GF-D8 (cell line): ENCODE data around the gene WDR38.
A peak's percentile ranks its signal among the peaks of the same experiment; 100 is the strongest.

ENCODE experiments used
- DNase-seq: peaks from one replicate; lab custom pipeline; 2025; lab: John Stamatoyannopoulos, UW

WDR38 gene, protein sequence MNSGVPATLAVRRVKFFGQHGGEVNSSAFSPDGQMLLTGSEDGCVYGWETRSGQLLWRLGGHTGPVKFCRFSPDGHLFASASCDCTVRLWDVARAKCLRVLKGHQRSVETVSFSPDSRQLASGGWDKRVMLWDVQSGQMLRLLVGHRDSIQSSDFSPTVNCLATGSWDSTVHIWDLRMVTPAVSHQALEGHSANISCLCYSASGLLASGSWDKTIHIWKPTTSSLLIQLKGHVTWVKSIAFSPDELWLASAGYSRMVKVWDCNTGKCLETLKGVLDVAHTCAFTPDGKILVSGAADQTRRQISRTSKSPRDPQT

DNA sequence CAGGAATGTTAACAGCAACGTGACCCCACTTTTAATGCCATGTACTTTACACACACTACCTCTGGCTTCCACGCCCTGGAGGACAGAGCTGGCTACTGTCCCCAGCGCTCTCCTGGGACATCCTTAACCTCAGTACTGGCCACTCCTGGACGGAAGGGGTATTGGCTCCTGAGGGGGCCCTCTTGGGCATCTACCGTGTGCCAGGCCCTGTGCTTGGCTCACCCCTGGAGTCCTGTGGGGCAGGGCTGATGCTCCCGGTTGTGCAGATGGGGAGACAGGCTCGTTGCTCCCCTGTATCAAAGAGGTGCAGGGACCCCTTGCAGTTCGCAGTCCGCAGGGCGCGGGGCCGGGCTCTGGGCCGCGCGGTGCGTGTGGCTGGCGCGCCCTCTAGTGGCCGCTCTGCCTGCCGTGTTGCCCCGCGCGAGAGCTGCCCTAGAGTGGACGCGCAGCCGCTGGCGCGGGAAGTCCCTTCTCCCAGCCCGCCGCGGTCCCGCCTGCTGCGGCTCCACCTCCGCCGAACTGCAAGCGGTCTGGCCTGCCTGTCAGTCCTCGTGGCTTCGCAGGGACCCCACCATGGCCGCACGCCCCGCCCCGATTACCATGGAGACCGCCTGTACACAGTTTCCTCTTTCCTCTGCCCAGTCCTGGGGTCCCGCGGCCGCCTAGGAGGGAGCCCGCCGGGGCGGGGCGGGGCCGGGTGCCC, at the start of gene WDR38:
Gene WDR38, plus strand, starts transcription at position 632 of the 703 bp plus-strand sequence. CDS start 72 bp downstream, outside the sequence.
- DNase-seq, result peak; percentile 18

DNA sequence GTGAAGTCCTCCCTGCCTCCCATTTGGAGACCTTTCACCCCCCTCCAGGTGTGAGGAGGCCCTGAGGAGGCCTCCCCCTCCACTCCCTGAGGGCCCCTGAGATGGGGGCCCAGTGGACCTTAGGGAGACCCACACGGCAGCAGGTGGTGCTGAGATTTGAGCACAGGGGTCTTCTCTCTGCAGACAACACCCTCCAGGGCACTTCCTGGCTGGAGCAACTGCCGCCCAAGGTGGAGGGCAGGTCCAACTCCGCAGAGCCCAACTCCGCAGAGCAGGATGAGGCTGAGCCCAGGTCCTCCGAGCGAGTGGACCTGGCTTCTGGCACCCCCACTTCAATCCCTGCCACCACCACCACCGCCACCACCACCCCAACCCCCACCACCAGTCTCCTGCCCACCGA, 49.3 kb upstream of the WDR38 start:
- no peak for DNase-seq

DNA sequence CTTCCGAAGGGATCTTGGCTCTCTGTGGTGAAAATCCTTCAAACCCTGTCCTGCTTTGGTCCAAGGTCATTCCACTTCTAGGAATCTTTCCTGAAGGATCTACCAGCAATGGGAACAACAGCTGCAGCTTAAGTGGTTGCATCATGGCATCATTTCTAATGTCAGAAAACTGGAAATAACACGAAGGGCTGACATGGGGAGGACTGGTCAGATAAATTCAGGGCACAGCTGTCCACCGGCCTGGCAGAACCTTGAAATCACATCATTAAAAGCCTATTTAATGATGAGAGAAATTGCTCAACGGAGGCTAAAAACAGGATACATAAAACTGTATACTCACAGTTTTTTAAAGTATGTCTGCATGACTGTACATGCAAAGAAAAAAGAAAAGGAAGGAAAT, 48.1 kb upstream of the WDR38 start:
- no peak for DNase-seq

DNA sequence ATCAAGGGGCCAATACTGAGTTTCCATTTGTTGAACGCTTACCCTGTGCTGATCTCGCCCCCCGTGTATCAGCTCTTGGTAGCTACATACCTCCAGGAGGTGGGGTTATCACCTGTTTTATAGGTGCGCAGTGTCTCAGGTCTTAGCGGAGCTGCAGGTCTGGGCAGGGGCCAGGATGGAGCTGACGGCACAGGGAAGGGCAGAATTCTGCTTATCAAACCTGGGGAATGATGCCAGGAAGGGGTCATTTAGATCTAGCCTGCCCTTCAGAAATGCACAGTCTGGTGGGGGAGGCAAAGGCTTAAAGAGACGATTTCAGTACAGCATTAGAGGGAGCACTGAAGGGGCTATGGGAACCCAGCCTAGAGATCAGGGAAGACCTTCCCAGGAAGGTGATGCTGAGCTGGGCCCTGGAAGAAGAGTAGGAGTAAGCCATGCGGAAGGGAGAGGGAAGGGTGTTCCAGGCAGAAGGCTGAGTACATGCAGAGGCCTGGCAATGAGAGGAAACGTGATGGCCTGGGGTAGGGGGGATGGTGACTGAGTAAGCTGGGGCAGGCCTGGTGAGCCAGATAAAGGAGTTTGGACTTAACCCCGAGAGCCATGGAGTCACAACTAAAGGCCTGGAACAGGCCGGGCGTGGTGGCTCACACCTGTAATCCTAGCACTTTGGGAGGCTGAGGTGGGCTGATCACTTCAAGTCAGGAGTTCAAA, 44.9 kb upstream of the WDR38 start:
- no peak for DNase-seq

DNA sequence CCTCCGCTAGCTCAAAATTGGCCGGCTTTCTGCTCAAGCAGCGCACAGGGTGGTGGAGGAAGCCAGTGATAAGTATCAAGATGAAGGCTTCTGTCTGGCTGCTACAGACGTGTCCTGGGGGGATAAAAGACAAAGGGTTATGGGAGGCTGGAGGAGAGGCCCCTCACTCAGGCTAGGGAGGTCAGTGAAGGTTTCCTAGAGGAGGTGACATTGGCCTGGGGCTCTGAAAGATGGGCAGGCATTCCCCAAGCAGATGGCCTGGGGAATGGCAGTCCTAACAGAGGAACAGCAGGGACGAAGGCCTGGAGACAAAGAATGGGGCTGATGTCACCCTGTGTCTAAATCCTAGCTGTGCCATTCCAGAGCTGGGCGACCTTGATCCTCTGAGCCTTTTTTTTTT, 44.0 kb upstream of the WDR38 start:
- no peak for DNase-seq

DNA sequence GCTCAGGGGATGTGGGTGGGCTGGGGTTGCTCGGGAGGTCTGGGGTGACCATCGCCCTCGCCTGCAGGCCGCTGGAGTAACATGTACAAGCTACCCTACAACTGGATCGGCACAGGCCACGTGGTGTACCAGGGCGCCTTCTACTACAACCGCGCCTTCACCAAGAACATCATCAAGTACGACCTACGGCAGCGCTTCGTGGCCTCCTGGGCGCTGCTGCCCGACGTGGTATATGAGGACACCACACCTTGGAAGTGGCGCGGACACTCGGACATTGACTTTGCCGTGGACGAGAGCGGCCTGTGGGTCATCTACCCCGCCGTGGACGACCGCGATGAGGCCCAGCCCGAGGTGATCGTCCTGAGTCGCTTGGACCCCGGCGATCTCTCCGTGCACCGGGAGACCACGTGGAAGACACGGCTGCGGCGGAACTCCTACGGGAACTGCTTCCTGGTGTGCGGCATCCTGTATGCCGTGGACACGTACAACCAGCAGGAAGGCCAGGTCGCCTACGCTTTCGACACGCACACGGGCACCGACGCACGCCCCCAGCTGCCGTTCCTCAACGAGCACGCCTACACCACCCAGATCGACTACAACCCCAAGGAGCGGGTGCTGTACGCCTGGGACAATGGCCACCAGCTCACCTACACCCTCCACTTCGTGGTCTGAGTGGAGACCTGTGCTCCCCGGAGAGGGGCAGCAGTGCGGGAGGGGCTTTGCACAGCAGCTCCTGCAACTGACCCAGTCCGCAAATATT, 43.3 kb upstream of the WDR38 start:
- no peak for DNase-seq

DNA sequence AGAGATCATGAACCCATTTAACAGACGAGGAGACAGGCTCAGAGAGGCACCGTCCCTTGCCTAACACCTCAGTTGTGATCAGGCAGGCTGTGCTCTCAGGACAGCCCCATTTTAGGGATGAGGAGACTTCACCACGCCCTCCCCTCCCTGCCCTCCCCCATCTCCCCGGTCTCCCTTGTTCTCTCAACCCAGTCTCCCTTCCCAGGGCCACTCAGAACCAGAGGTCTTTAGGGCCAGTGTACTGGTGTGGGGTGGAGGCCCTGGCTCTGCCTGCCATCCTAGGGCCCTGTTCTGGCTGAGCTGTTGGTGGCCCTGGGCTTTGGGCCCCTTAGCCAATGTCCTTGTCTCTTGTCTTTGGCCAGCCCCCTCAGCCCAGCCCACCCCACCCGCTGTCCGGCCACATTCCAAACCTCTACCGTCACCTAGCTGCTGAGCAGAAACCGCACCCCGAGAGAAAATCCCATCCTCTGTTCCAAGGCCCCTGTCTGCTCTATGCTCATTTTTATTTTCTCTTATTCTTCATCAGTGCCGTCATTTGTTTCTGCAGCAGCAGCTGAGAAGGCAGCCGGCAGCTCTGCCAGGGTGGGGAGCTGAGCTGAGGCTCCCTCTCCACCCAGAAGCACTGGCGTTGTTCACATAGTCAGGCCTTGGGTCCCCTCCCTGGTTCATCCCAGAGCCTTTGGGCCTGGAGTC, 42.5 kb upstream of the WDR38 start:
- DNase-seq, result no peak

DNA sequence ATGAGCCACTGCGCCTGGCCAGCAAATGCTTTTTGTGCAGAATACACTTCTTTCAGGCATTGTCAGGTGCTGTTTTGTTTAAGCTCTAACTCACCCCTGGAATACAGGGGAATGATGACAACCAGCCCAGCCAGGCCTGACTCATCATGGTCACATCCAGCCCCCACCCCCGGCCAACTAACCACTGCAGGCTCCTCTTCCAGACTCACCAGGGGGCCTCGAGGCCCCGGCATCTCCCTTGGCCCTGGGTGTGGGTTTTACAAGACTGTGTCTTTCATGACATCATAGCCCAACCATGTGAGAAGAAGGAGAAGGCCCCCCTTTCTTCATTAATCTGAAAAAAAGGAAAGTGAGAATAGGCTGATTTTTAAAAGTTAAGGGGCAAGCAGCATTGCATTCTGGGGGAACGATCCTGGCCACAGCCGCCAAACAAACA, 40.8 kb upstream of the WDR38 start:
- no peak for DNase-seq

DNA sequence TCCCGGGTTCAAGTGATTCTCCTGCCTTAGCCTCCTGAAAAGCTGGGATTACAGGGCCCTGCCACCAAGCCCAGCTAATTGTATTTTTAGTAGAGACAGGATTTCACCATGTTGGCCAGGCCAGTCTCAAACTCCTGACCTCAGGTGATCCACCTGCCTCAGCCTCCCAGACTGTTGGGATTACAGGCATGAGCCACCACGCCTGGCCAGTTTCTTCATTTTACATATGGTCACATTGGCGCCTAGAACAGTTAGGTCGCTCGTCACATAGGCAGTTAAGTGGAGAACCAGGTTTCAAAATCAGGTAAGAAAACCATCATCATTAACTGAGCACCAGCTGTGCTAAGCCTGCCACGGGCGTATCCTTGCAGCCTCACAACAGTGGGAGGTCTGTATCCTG, 40.2 kb upstream of the WDR38 start:
- no peak for DNase-seq

DNA sequence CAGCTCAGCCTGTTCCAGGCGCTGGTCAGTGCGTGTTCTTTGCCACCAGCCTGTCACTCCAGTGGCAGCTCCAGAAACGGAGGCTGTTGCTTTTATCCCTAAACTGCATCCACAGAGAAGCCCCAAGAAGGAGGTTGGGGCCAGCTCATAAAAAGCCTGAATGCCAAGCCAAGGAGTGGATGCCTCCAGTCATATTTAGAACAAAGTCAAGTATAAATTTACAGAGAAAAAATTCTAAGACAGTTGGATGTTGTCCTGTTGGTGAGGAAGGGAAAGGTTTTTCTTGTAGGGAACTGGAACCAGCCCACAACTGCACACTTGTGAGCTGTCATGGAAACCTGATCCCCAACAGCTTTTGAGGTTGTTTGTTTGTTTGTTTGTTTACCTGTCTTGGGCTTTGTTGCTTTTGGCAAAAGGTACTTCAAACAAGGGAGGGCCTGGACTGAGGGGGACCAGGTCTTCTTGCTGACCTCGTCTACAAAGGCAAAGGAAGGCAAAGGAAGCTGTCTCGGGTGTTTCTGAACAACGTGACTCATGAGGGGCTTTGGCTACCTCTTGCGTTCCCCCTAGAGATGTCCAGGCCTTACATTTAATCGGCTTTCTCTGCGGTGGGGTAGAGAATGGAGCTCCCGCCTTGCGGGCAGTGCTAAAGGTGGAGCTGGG, 39.6 kb upstream of the WDR38 start:
- DNase-seq, result no peak

DNA sequence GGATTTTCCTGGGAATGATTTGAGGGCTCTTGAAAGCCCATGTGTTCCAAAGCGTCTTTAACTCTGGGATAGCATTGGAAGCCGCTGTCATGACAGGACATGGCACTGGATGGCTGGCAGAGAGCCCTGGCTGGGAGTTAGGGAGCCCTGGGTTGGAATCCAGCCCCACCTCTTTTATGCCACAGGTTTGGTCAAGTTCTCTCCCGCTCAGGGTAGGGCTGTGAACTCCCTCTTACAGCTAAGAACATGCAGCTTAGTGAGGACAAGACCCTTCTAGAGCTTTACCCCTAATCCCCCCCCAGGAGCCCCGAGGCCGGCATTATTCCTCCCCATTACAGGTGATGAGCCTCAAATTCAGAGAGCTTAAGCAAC, 39.1 kb upstream of the WDR38 start:
- no peak for DNase-seq

DNA sequence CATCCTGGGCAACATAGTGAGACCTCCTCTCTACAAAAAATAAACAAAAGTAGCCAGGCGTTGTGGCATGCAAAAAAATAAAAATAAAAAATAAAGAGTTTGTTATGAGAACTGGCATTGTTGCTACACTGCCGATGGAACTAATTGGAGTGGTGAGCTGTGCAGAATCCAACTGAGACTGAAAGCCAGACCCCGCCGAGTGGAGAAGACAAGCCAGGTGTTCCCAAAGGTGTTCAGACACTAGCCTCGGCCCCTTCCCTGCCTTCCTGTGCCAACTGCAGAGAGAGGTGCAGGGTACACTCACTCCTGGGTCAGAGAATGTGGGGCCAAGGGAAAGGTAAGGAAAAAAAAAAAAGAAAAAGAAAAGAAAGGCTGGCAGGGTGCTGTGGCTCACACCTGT, 37.7 kb upstream of the WDR38 start:
- DNase-seq, result no peak

DNA sequence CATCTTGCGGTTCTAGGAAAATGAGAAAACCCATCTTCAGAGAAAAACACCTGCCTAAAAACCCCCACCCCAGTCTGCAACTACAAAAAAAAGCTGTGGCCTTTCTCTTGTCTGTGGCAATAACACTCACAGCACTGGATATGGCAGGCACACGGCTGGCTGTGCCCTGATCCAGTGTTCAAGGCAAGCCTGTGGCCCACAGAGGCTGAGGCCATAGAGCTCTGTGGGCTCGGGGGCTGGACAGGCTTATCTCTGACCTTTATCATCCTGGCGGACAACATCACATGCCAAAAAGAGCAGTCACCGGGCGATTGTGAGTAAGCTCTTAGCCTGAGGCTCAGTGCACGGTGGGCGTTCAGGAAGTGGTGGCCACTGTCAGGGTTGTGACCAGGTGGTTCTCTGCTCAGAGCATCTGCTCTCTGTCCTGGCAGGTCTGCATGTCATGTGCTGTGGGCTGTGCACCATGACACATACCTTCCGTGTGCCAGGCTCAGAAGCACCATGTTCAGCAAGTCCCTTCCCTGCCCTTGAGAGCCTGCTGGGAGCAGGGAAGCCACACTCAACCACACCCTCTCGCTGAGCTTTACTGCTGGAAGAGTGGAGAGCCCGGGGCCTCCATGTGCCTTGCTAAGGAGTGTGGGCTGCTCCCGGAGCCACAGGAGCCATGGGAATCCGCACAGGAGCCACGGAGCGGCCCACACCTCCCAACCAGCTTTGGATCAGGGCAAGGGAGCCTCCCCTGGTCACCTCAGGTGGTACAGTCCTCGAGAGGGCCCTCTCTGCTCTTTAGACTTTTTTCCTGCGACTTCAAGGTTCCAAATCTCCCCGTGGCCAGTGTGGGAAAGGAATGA, 34.6 kb upstream of the WDR38 start:
- DNase-seq, result no peak

DNA sequence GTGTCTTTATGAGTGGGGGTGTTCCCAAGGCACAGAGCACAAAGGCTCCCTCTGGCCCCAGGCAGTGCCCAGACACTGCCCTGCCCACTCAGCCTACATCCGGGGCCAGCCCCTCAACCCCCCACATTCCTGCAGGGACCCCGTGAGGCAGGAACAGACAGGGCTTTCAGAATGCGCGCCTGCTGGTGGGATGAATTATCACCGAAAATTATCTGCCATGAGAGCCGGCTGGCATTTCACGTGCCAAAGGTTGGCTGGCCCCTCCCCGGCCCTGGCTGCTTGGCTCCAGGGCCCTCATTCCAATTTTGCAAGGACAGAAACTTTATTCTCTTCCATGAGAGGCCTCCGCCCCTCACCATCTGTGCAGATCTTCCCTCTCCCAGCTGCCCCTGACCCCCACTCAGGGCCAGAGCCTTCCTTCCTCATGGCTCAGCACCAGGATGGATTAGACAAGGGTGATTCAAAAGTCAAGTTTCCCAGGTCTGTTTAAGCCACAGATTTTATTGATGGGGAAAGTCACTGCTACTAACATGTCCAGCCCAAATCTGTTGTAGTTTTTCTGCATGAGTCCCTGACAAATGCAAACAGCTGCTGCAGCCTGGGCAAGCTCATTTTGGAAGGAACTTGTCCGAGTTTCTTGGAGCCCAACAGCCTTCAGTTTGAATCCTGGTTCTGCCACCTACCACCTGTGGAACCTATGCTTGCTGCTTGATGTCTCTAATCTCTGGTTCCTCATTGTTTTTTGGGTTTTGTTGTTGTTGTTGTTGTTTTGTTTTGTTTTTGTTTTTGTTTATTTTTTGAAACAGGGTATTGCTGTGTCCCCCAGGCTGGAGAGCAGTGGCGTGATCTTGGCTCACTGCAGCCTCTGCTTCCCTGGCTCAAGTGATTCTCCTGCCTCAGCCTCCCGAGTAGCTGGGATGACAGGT, 32.3 kb upstream of the WDR38 start:
- DNase-seq, result no peak

DNA sequence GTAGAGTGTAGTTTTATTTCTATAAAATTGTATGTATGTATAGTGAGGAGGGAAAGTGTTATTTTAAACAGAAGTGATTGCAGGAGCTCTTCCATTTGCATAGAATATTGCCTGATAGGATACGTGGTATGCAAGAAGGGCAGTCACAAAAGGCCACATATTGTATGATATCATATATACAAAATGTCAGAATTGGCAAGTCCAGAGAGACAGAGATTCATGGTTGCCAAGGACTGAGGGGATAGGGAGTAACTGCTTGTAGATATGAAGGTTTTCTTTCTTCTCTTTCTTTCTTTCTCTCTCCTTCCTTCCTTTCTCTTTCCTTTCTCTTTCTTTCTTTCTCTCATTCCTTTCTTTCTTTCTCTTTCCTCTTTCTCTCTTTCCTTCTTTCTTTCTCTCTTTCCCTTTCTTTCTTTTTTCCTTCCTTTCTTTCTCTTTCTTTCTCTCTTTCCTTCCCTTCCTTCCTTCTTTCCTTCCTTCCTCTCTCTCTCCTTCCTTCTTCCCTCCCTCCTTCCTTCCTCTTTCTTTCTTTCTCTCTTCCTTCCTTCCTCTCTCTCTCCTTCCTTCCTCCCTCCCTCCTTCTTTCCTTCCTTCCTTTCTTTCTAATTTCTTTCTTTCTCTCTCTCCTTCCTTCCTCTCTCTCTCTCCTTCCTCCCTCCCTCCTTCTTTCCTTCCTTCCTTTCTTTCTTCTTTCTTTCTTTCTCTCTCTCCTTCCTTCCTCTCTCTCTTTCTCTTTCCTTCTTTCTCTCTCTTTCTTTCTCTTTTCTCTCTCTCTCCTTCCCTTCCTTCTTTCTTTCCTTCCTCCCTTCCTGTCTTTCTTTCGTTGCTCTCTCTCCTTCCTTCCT, 24.5 kb upstream of the WDR38 start:
- DNase-seq, result no peak

DNA sequence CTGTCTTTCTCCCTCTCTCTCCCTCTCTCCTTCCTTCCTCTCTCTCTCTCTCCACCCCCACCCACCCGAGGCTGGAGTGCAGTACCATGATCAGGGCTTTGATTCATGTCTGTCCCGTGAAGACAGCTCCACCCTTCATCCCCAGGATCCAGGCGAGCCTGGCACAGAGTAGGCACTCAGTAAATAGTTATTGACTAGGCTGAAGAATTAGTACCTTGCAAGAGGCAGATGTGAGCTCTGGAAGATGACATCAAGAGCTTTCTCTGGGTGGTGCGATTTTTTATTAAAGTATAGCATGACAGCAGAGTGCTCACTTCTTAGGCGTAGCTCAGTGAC, 24.0 kb upstream of the WDR38 start:
- DNase-seq, result no peak

DNA sequence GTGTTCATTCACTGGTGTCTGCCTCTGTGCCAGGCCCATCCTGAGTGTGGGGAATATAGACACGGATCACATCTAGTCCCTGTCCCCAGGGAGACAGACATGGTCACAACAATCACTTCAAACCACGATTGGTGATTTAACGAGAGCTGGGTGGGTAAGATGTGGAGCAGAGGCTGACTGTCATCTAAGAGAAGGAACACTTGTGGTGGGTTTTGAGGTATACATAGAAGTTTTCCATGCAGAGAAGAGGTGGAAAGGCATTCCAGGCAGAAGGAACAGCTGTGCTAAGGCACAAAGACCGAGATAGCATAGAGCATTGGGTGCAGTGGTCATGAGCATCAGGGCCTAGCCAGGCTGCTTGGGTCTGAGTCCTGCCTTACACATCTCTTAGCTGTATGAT, 22.7 kb upstream of the WDR38 start:
- DNase-seq, result no peak

DNA sequence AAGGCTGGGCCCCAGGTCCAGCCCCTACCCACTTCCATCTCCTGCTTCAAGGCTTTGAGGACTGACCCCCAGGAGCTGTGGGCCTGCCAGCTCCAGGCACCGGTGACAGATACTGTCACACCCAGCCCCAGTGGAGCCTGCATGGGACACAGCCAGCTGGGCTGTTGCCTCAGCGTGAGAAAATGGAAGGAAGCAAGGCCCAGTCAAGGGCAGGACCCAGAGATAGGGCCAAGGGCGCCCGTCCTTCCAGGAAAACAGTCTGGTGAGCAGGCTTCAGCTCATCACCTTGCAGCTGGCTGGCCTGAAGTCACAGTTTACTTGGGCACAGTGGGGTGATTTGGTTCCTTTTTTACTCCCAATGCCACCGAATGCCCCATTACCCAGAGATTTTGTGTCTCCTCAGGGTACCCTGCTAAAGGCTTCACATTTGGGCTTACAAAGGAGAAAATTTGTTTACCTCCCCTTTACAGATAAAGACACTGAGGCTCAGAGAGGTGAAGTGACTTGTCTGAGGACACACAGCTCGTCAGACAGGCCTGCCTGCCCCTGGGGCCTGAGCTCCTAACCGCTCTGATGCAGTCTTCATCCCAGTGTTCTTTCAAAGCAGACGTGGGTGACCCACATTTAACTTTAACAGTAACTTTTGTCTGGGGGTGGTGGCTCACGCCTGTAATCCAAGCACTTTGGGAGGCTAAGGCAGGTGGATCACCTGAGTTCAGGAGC, 21.5 kb upstream of the WDR38 start:
- peak; percentile 38 for DNase-seq
